Vagina (tissue), 2 donors: Measurements from ENCODE around the gene CSRP2. TPM values are rescaled to one million over a fixed set of nuclear protein-coding genes. Genes with fewer than 3 reads are reported as not detected.

Experiments used
- DNase-seq, 2 donors: peaks; one replicate each; pipeline ENCODE4 v3.0.0-alpha.2; 2017; ENCODE audit errors: extremely low spot score in 2 of 2
- H3K27ac ChIP-seq: fragments of 200-600 bp; sonication (generic); one replicate; pipeline ENCODE4 v1.5.1; 2019
- H3K27me3 ChIP-seq: fragments of 200-600 bp; sonication (generic); one replicate; pipeline ENCODE4 v1.5.1; 2019
- H3K36me3 ChIP-seq, 2 donors: fragments of 200-600 bp; sonication (generic); one replicate each; pipeline ENCODE4 v1.5.1; 2017 to 2019
- H3K4me1 ChIP-seq: fragments of 200-600 bp; sonication (generic); one replicate; pipeline ENCODE4 v1.5.1; 2019
- H3K4me3 ChIP-seq, 2 donors: fragments of 200-600 bp; sonication (generic); 1 replicate in 1 of 2; 2 replicates in 1 of 2; pipeline ENCODE4 v1.5.1; 2016 to 2019
- H3K9me3 ChIP-seq: fragments of 200-600 bp; sonication (generic); one replicate; pipeline ENCODE4 v1.5.1; 2019
- POLR2A ChIP-seq, 2 donors: fragments of 450-650 bp; IDR thresholded peaks; one replicate each; pipeline ENCODE4 v1.6.1; 2017; ENCODE audit warnings: antibody characterized with exemption in 2 of 2, mild to moderate bottlenecking in 2 of 2, moderate library complexity in 2 of 2
- POLR2AphosphoS5 ChIP-seq, 2 donors: sonication (generic); formaldehyde crosslinking; IDR thresholded peaks; one replicate each; pipeline ENCODE4 v1.9.0; 2017; ENCODE audit warnings: antibody characterized with exemption in 2 of 2, mild to moderate bottlenecking in 2 of 2, low read depth in 1 of 2; ENCODE audit not compliant: insufficient read depth in 1 of 2
- intact Hi-C: fragments of 100-400 bp; cut with DNase I; formaldehyde crosslinking; loops from one replicate; pipeline ENCODE4 v1.15.1; 2023
- total RNA-seq: library from RNA; depleted of rRNA; stranded (reverse); fragments of >200 nt; gene quantifications from one replicate; pipeline ENCODE4 v1.2.3, GENCODE V29; 2016
- TF ChIP-seq, protein P1 (sequence below), 3 experiments: fragments of 450-650 bp in 2 of 3; fragments of 200-600 bp in 1 of 3; sonication (generic) in 1 of 3; IDR thresholded peaks; one replicate each; pipeline ENCODE4 v1.5.1; 2017 to 2019; ENCODE audit warnings: antibody characterized with exemption in 3 of 3, mild to moderate bottlenecking in 2 of 3, moderate library complexity in 2 of 3

The CSRP2 gene
- total RNA-seq, 1 donor from 2014 or later = 42.0 TPM

DNA sequence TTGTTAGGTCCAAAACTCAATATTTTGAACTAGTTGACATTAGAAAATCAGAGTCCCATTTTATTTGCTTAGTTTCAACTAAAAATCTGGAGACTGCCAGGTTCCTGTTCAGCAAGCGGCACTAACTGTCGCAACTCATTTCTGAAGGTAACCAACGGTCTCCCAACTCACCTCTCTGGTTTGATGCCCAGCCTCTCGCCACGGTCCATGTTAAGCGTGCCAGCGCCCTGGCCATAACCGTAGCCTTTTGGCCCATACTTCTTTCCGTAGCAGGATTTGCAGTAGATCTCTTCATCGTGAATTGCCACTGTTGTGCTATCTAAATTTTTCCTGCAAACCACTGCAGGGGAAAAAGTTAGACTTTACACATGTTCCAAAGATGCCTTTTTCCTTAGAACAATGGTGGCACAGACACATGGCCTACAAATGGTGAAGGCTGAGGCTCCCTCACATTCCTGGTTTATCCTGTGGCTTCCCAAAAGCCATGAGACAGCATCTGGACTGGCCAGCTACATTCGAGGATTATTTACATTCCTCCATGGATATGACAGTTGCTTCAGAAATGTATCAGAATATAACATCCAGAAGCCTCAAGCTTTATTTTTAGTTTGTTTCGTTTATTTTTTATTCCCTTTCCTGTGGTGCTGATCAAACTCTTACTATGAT is 15.7 kb downstream of the CSRP2 start:
- Histone ChIP-seq H3K27ac (no peak overlapping the region), H3K4me3 (no peak overlapping the region), H3K27me3 (no peaks in the 10 kb centered on the region), H3K36me3 (no peaks in the 10 kb centered on the region), H3K9me3 (no peaks in the 10 kb centered on the region), H3K4me1 (no peaks in the 10 kb centered on the region)
- no peak for DNase-seq
- intact Hi-C loops = no loop called here
- TF ChIP-seq, protein P1, sequence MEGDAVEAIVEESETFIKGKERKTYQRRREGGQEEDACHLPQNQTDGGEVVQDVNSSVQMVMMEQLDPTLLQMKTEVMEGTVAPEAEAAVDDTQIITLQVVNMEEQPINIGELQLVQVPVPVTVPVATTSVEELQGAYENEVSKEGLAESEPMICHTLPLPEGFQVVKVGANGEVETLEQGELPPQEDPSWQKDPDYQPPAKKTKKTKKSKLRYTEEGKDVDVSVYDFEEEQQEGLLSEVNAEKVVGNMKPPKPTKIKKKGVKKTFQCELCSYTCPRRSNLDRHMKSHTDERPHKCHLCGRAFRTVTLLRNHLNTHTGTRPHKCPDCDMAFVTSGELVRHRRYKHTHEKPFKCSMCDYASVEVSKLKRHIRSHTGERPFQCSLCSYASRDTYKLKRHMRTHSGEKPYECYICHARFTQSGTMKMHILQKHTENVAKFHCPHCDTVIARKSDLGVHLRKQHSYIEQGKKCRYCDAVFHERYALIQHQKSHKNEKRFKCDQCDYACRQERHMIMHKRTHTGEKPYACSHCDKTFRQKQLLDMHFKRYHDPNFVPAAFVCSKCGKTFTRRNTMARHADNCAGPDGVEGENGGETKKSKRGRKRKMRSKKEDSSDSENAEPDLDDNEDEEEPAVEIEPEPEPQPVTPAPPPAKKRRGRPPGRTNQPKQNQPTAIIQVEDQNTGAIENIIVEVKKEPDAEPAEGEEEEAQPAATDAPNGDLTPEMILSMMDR (IDR thresholded peaks at IDR 0.05) = no peak
- no peak for TF ChIP-seq POLR2A (IDR thresholded peaks at IDR 0.05)
- no peak for TF ChIP-seq POLR2AphosphoS5 (IDR thresholded peaks at IDR 0.05; ENCODE audit: insufficient read depth in 1 of 2, low read depth in 1 of 2)

DNA sequence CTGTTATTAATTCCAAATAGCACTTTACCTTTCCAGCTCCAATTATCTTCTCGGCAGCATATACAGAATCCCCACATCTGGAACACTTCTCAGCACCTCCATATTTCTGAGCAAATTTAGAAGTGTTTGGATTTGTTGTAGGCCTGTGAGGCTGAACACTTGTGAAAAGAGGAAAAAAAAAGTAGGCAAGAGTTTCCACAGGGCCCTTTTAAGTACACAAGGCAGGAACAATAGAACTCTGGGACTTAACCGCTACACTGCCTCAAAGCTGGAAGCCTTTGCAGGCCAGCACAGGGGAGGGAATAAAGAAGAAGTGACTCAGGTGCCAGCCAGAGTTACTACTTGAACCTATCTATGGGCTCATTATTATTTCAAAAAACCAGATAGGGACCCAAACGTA is 18.6 kb downstream of the CSRP2 start:
- H3K4me1 ChIP-seq = no peaks in the 10 kb centered on the region
- H3K27ac ChIP-seq = no peak overlapping the region
- DNase-seq = no peak
- peaks cover 0 to 11% of the 10 kb centered on the region in 2 donors for H3K36me3 ChIP-seq
- TF ChIP-seq POLR2A (IDR thresholded peaks at IDR 0.05) = no peak
- TF ChIP-seq POLR2AphosphoS5 (IDR thresholded peaks at IDR 0.05; ENCODE audit: insufficient read depth in 1 of 2, low read depth in 1 of 2) = no peak
- TF ChIP-seq, protein P1 (IDR thresholded peaks at IDR 0.05) = no peak
- no peaks in the 10 kb centered on the region for H3K9me3 ChIP-seq
- intact Hi-C loops = no loop called here
- H3K4me3 ChIP-seq = no peak overlapping the region
- no peaks in the 10 kb centered on the region for H3K27me3 ChIP-seq

DNA sequence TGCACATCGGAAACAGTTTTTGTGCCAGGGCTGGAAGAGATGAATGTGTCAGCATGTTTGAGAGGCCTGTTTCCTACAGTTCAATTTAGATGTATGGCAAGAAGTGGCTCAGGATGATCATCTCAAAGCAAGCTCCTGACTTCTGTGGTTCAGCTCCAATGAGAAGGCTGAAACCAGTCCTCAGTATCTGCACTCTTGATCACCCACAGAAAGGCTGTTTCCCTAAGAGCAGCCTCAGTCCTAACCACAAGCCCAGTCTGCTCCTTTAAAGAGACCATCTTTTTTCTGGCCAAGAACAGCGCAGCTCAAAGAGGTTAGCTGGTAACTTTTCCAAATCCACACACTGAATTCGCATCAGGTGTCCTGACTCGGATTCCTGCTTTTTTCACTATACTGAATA is 19.2 kb downstream of the CSRP2 start:
- H3K36me3 ChIP-seq = peaks cover 0 to 11% of the 10 kb centered on the region in 2 donors
- no peak overlapping the region for H3K27ac ChIP-seq
- no peaks in the 10 kb centered on the region for H3K4me1 ChIP-seq
- H3K27me3 ChIP-seq = no peaks in the 10 kb centered on the region
- no peaks in the 10 kb centered on the region for H3K9me3 ChIP-seq
- intact Hi-C loops = no loop called here
- TF ChIP-seq POLR2AphosphoS5 (IDR thresholded peaks at IDR 0.05; ENCODE audit: insufficient read depth in 1 of 2, low read depth in 1 of 2) = no peak
- no peak for TF ChIP-seq POLR2A (IDR thresholded peaks at IDR 0.05)
- TF ChIP-seq, protein P1 (IDR thresholded peaks at IDR 0.05) = no peak
- H3K4me3 ChIP-seq = no peak overlapping the region
- DNase-seq = no peak

DNA sequence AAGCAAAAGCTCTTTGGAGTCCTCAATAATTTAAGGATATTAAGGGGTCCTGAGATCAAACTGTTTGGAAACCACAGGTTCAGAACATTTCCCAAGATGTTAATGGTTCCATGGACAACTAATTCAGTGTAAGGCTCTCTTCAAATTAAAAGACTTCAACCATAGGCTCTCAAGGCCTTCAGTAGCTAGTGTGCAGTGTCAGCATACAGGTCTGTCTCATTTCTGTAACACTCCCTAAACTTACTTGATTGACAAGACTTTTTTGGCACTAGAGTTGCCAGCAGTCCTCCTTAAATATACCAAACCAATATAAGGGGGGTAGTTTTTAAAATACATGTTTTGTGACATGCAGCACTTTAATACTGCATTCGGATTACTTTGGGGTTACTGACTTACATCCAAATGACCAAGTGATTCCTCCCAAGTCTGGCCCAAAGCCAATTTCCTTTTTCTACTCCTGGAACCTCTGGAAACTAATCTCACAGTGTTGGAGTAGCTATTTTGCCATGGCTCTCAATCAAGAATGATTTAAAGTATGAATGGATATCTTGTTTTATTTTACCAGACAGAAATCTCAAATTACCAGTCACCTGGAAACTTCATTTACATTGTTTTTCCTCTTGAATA is 22.7 kb downstream of the CSRP2 start:
- Histone ChIP-seq H3K9me3 (no peaks in the 10 kb centered on the region), H3K4me3 (no peak overlapping the region), H3K4me1 (no peaks in the 10 kb centered on the region), H3K36me3 (peaks cover 0 to 11% of the 10 kb centered on the region in 2 donors), H3K27ac (no peak overlapping the region), H3K27me3 (no peaks in the 10 kb centered on the region)
- no peak for TF ChIP-seq POLR2A (IDR thresholded peaks at IDR 0.05)
- TF ChIP-seq, protein P1 (IDR thresholded peaks at IDR 0.05) = no peak
- TF ChIP-seq POLR2AphosphoS5 (IDR thresholded peaks at IDR 0.05; ENCODE audit: insufficient read depth in 1 of 2, low read depth in 1 of 2) = no peak
- DNase-seq = no peak
- intact Hi-C loops = no loop called here

DNA sequence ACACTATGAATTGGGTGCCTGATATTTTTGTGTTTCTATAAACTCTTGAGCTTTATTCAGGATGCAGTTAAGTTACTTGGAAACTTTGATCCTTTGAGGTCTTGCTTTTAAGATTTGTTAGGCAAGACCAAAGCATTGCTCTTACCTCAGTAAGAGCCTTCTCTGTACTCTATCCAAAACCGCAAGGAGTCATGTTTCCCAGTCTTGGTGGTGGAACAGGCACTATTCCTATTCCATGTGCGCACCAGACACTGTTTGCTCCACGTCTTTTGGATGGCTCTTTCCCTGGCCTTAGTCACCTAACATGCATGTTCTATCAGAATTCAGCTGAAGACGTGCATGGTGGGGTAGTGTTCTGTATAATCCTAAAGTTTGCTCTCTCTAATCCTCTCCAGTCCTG is 23.5 kb downstream of the CSRP2 start:
- Histone ChIP-seq H3K36me3 (peaks cover 0 to 17% of the 10 kb centered on the region in 2 donors), H3K9me3 (no peaks in the 10 kb centered on the region), H3K4me1 (no peaks in the 10 kb centered on the region), H3K27ac (no peak overlapping the region), H3K27me3 (no peaks in the 10 kb centered on the region), H3K4me3 (no peak overlapping the region)
- TF ChIP-seq, protein P1 (IDR thresholded peaks at IDR 0.05) = no peak
- TF ChIP-seq POLR2A (IDR thresholded peaks at IDR 0.05) (no peak), POLR2AphosphoS5 (IDR thresholded peaks at IDR 0.05; ENCODE audit: insufficient read depth in 1 of 2, low read depth in 1 of 2) (no peak)
- intact Hi-C loops = no loop called here
- DNase-seq = no peak
